Rectal smooth muscle tissue (tissue), 1 donor: ENCODE measurements around the gene GABBR2.
"Not testable (repeated sequence)": the region's sequence is repeated elsewhere in the genome, so short reads cannot be mapped to it uniquely, and the experiment has no call there.

Experiments
- H3K27ac ChIP-seq: one replicate; pipeline ENCODE4 v1.7.0; 2013; ENCODE audit warnings: low read depth, low read length, inconsistent platforms
- H3K27me3 ChIP-seq: one replicate; pipeline ENCODE4 v1.7.0; 2013; ENCODE audit warnings: low read length; ENCODE audit not compliant: control insufficient read depth, insufficient read depth
- H3K36me3 ChIP-seq: one replicate; pipeline ENCODE4 v1.7.0; 2013; ENCODE audit warnings: low read length; ENCODE audit not compliant: control insufficient read depth, insufficient read depth
- H3K4me1 ChIP-seq: one replicate; pipeline ENCODE4 v1.7.0; 2013; ENCODE audit warnings: low read length; ENCODE audit not compliant: control insufficient read depth, insufficient read depth
- H3K4me3 ChIP-seq: one replicate; pipeline ENCODE4 v1.7.0; 2013; ENCODE audit warnings: low read length
- H3K9ac ChIP-seq: one replicate; pipeline ENCODE4 v1.7.0; 2013; ENCODE audit warnings: low read length

Gene GABBR2

DNA sequence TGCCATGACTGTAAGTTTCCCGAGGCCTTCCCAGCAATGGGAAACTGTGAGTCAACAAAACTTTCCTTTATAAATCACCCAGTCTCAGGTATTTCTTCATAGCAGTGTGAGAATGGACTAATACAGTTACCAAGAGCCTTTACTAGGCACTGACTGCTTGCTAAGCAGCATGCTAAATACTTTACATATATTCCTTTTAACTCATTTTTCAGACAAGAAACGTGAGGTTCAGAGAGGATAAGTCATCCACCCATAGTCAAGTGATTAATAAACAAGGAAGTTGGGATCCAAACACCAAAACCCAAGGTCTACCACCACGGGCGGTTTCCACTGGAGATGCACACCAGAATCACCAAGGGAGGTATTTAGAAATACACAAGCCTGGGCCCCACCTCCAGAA is 50.8 kb downstream of the GABBR2 start:
- Histone ChIP-seq H3K4me3 (no peak overlapping the region), H3K27me3 (no peaks in the 10 kb centered on the region), H3K36me3 (no peaks in the 10 kb centered on the region), H3K27ac (no peak overlapping the region), H3K4me1 (no peaks in the 10 kb centered on the region), H3K9ac (no peak overlapping the region)

DNA sequence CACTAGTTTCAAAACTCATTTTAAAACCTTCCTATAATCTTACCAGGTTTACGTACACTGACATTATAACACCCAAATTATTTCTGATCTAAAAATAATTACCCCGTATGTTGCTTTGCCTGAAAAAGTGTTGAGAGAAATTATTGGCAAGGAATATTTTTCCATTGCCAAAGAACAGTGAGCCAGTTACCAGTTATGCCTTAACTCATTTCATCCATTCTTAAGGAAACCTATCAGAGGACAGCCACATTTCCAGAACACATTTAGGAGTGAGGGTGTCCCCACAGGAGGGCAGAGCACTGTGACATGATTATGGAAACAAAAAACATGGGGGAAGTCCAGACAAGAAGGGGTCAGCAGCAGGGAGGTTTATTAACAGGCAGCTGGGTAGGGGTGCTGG is 52.2 kb downstream of the GABBR2 start:
- Histone ChIP-seq H3K4me3 (no peak overlapping the region), H3K9ac (no peak overlapping the region), H3K4me1 (no peaks in the 10 kb centered on the region), H3K27ac (no peak overlapping the region), H3K27me3 (no peaks in the 10 kb centered on the region), H3K36me3 (no peaks in the 10 kb centered on the region)

DNA sequence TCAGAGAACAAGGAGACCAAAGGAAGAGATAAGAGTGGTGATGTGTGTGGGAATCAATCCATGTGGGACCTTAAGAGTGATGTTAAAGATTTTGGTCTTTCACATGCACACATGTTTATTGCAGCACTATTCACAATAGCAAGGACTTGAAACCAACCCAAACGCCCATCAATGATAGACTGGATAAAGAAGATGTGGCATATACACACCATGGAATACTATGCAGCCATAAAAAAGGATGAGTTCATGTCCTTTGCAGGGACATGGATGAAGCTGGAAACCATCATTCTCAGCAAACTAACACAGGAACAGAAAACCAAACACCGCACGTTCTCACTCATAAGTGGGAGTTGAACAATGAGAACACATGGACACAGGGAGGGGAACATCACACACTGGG is 53.3 kb downstream of the GABBR2 start:
- H3K36me3 ChIP-seq, H3K4me3 ChIP-seq, H3K9ac ChIP-seq, H3K27ac ChIP-seq, H3K27me3 ChIP-seq, H3K4me1 ChIP-seq: not testable (repeated sequence)

DNA sequence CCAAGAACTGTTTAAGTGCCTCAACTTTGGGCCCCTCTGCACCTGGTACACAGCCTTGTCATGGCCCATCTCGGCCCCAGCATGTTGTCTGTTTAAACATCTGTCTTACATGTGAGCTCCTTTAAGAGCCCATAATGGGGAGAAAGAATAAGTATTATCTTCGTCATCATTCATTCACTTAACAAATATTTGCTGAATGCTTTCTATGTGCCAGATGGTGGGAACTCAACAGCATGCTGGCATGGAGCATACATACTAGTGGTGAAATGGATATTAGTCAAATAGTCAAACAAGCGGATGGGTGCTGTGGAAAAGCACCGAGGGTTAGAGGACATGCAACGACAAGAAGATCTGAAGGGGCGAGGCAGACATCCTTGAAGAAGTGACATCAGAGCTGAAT is 54.5 kb downstream of the GABBR2 start:
- no peaks in the 10 kb centered on the region for H3K27me3 ChIP-seq
- no peaks in the 10 kb centered on the region for H3K4me1 ChIP-seq
- H3K9ac ChIP-seq = no peak overlapping the region
- H3K27ac ChIP-seq = no peak overlapping the region
- no peak overlapping the region for H3K4me3 ChIP-seq
- H3K36me3 ChIP-seq = no peaks in the 10 kb centered on the region

DNA sequence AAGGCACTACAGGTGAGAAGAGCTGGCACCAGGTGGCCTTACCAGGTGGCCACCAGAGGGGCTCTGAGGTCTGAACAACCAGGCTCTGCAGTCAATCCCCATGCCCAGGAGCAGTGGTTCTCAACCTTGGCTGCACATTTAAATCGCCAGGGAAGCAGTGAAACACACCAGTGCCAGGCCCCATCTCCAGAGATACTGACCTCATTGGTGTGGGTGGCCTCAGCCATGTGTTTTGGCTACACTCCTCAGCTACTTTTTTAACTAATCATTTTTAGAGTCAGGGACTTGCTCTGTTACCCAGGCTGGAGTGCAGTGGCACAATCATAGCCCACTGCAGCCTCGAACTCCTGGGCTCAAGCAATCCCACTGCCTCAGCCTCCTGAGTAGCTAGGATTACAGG is 56.0 kb downstream of the GABBR2 start:
- no peak overlapping the region for H3K4me3 ChIP-seq
- H3K27ac ChIP-seq = no peak overlapping the region
- no peaks in the 10 kb centered on the region for H3K27me3 ChIP-seq
- no peaks in the 10 kb centered on the region for H3K36me3 ChIP-seq
- H3K9ac ChIP-seq = no peak overlapping the region
- no peaks in the 10 kb centered on the region for H3K4me1 ChIP-seq

DNA sequence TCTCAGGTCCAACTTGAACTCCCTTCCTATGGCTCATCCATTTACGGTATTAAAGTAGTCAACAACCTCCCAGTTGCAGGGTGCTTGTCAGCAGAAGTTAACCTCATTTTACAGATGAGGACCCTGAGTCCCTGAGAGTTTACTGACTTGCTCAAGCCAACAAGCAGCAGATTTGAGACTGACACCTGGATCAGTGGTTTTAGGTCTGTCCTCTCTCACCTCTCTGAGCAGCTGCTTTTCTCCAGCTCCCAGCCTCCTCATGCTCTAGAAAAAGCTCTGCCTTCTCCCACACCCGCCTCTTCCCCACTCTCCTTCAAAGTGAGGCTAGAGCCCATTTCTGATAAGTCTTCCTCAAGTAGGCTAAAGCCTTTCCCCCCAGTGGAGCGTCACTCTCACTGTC is 56.4 kb downstream of the GABBR2 start:
- Histone ChIP-seq H3K27ac (no peak overlapping the region), H3K4me3 (no peak overlapping the region), H3K36me3 (no peaks in the 10 kb centered on the region), H3K27me3 (no peaks in the 10 kb centered on the region), H3K9ac (no peak overlapping the region), H3K4me1 (no peaks in the 10 kb centered on the region)

DNA sequence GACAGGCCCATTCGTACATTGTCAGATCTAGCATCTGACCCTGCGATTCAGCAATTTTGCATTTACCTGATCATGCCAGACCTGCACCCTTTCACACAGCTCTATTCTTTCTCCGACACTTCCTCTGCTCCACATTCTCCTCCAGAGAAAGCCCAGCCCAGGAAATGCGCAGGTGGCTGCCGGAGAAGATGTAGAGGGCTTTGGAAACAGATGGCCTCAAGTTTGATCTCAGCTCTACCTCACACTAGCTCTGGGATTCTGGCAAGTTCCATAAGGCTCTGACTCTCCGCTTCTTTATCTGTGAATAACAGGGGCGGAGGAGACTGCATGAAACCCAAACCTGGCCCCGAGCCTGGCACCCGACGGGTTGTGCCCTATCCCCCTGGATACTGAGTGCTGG is 61.5 kb downstream of the GABBR2 start:
- no peak overlapping the region for H3K4me3 ChIP-seq
- H3K27me3 ChIP-seq = no peaks in the 10 kb centered on the region
- no peaks in the 10 kb centered on the region for H3K4me1 ChIP-seq
- H3K36me3 ChIP-seq = no peaks in the 10 kb centered on the region
- no peak overlapping the region for H3K9ac ChIP-seq
- no peak overlapping the region for H3K27ac ChIP-seq

DNA sequence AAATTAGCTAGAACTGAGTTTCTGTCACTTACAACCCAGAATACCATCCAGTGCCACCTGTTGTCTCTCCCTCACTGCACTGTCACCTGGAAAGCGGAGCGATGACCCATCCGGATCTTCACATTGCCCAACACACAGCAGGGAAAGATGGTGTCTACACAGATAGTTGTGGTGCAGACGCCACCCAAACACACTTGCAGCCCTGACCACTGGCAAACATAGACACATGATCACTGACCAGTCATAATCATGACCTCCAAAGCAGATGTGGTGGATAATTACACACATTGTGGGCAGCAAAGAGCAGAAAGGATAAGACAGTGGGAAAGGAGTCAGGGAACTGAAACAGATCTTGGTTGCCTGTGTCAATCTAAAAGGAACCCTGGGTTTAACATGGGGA is 64.7 kb downstream of the GABBR2 start:
- no peak overlapping the region for H3K27ac ChIP-seq
- no peak overlapping the region for H3K4me3 ChIP-seq
- H3K36me3 ChIP-seq = no peaks in the 10 kb centered on the region
- no peak overlapping the region for H3K9ac ChIP-seq
- no peaks in the 10 kb centered on the region for H3K4me1 ChIP-seq
- no peaks in the 10 kb centered on the region for H3K27me3 ChIP-seq

DNA sequence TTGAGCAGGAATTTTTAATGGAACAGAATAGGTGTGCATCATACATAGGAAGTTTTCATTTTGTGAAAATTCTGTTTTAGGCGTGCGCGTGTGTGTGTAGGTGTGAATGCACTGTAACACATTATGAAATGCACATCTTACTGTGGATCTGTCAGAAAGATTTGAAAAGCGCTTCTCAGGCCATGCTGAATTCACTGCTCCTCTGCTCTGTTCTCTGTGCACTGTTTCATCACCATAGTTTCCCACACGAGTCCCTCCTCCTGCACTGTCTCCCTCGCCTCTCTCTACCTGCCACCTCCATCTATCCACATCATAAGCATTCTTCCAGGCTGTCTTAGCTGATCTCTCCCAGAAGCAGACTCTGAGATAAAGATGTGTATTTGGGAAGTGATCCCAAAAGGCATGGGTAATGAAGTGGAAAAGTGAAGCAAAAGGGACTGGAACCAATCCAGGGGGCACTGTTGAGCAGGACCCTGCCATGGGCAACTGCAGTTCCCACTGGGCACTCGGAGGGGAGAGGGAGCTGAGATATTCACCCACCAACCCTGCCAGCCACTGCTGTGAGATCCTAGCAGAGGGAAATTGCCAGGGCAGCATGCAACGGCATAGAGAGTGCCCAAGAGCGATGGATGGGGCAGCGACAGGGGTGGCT is 65.9 kb downstream of the GABBR2 start:
- no peaks in the 10 kb centered on the region for H3K4me1 ChIP-seq
- H3K9ac ChIP-seq = no peak overlapping the region
- H3K4me3 ChIP-seq = no peak overlapping the region
- no peak overlapping the region for H3K27ac ChIP-seq
- H3K36me3 ChIP-seq = no peaks in the 10 kb centered on the region
- H3K27me3 ChIP-seq = no peaks in the 10 kb centered on the region

DNA sequence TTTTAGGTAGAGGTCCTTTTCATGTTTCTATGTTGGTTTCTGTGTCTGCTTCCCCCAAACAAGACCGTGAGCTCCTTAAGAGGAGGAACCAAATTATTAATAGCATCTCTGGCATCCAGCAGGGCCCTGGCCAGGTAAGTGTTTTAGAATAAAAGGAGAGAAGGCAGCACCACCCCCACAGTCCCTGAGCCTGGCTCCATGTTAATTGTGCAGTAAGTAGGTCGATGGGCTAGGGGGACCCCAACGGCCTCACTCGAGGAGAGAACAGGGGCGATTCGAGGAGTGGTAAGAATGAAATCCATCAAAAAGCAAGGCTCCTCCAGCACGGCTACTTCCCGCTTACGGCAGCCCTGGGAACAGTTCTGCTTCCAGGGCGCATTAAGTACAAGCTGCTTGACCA is 67.0 kb downstream of the GABBR2 start:
- Histone ChIP-seq H3K4me3 (no peak overlapping the region), H3K4me1 (no peaks in the 10 kb centered on the region), H3K27me3 (no peaks in the 10 kb centered on the region)

DNA sequence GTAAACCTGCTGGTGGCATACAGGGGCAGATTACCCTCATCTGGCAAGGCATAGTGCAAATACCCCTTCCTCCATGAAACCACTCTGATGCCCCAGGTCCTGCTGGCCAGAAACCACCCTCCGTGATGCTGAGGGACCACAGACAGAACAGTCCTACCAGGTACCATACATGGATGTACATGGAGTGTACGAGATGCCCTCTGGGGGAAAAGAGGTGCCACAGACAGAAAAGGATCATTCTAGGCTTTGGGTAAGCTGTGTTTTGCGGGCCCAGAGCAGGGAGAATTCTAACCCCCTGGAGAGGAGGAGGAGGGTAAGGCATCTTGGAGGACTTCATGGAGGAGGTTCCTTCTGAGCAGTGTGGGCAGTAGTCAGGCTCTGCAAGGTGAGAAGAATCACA is 68.3 kb downstream of the GABBR2 start:
- H3K27ac ChIP-seq = no peak overlapping the region
- no peak overlapping the region for H3K4me3 ChIP-seq
- H3K9ac ChIP-seq = no peak overlapping the region
- H3K36me3 ChIP-seq = no peaks in the 10 kb centered on the region
- no peaks in the 10 kb centered on the region for H3K27me3 ChIP-seq
- no peaks in the 10 kb centered on the region for H3K4me1 ChIP-seq

More for the DNA sequence above, 67.0 kb downstream of the GABBR2 start:
- H3K36me3 ChIP-seq = no peaks in the 10 kb centered on the region
- no peak overlapping the region for H3K27ac ChIP-seq
- no peak overlapping the region for H3K9ac ChIP-seq

DNA sequence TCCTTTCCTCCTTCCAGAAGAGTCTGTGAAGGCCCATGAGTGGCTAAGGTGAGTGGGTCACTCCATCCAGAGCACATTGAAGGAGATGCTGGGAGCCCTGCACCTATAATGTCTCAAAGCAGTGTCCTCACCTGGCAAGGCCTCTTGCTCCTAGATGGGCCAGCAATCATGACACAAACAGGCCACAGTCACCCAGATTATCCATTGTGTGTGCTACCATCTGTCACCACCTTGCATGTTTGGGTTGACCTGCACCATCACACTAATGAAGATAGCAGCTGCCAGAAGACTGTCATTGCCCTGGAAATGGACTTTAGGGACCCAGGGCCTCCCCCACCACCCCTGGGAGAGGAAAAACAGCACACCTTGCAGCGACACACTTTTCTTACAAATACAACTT is 69.6 kb downstream of the GABBR2 start:
- H3K4me3 ChIP-seq = no peak overlapping the region
- no peaks in the 10 kb centered on the region for H3K4me1 ChIP-seq
- H3K9ac ChIP-seq = no peak overlapping the region
- no peak overlapping the region for H3K27ac ChIP-seq
- no peaks in the 10 kb centered on the region for H3K27me3 ChIP-seq
- no peaks in the 10 kb centered on the region for H3K36me3 ChIP-seq

DNA sequence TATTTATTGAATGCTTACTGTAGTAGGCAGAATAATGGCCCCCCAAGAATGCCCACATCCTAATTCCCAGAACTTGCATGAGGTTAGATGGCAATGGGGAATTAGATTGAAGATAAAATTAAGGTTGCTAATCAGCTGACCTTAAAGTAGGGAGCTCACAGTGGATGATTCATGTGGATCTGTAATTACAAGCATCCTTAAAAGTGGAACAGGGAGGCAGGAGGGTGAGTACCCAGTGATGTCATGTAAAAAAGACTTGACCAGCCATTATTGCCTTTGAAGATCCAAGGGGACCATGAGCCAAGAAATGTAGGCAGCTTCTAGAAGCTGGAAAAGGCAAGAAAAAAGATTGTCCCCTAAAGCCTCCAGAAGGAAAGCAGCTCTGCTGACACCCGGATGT is 71.4 kb downstream of the GABBR2 start:
- no peak overlapping the region for H3K4me3 ChIP-seq
- H3K36me3 ChIP-seq = no peaks in the 10 kb centered on the region
- H3K9ac ChIP-seq = no peak overlapping the region
- H3K4me1 ChIP-seq = no peaks in the 10 kb centered on the region
- H3K27me3 ChIP-seq = peaks cover 2% of the 10 kb centered on the region
- no peak overlapping the region for H3K27ac ChIP-seq
